ENCODE measurements around the gene FBXO8. TPM values are rescaled to one million over a fixed set of nuclear protein-coding genes. Genes with fewer than 3 reads are reported as not detected.

The FBXO8 gene
- total RNA-seq, 1 donor from 2014 or later, result 17.7 TPM

DNA sequence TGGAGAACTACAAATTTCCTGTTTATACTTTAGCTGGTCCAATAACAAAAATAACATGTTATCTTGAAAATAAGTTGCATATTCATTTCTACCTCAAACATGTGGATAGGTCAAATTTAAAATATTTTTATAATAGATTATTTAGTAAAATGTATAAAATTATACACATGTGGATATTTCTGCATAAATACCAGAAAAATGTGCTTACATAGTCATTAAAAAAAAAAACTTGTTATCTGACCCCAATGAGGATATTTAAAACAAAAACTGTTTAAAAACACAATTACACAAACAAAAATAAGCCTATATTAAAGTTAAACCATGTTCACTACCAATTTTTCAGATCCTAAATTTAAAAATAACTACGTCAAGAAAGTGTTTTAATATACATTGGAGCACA is 28.1 kb downstream of the FBXO8 start:
- no peak for DNase-seq (ENCODE audit: extremely low spot score, unreplicated experiment)
- H3K27ac Mint-ChIP-seq, result no peak overlapping the region
- no peak for TF ChIP-seq CTCF (conservative IDR thresholded peaks at IDR 0.05)
- no peak overlapping the region for H3K4me3 Mint-ChIP-seq
- H3K27me3 Mint-ChIP-seq, result no peaks in the 10 kb centered on the region
- peaks cover 4% of the 10 kb centered on the region for H3K4me1 Mint-ChIP-seq (ENCODE audit: unreplicated experiment)
- no peaks in the 10 kb centered on the region for H3K9me3 Mint-ChIP-seq
- no peaks in the 10 kb centered on the region for H3K36me3 Mint-ChIP-seq

DNA sequence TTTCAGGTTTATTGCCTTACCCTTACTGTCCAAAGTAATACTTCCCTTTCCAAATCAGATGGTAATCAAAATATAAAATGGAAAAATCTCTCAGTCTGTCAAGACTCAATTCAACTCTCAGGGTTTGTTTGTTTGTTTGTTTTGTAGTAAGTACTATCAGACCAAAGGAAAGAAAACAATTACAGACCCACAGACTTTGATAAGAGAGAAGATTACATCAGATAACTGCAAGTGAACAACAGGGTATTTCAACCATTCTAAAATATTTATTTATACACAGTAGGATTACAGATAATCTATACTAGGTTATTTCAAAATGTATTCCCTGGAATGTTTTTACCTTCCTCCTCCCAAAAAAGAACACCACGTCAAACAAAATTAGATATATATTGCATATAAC is 28.9 kb downstream of the FBXO8 start:
- peaks cover 2% of the 10 kb centered on the region for H3K36me3 Mint-ChIP-seq
- TF ChIP-seq CTCF (conservative IDR thresholded peaks at IDR 0.05), result no peak
- H3K27me3 Mint-ChIP-seq, result no peaks in the 10 kb centered on the region
- no peak for DNase-seq (ENCODE audit: extremely low spot score, unreplicated experiment)
- H3K9me3 Mint-ChIP-seq, result no peaks in the 10 kb centered on the region
- H3K4me3 Mint-ChIP-seq, result no peak overlapping the region
- no peak overlapping the region for H3K27ac Mint-ChIP-seq
- H3K4me1 Mint-ChIP-seq (ENCODE audit: unreplicated experiment), result no peaks in the 10 kb centered on the region

DNA sequence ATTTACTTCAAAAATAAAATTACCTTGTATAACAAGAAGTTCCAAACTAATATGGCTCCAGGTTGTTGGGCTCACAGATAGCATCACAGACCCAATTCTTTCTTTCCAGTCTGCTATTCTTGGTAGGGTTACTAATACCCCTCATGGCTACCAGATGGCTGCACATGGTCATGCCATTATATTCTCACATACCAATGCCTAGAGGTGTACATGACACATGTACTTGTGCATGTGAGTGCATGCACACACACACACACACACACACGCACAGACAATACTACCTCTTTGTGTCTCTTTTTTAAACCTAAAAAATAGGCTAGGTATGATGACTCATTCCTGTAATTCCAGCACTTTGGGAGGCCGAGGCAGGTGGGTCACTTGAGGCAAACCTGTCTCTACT is 31.1 kb downstream of the FBXO8 start:
- Mint-ChIP-seq H3K4me1 (ENCODE audit: unreplicated experiment) (peaks cover 4% of the 10 kb centered on the region), H3K27ac (no peak overlapping the region), H3K4me3 (no peak overlapping the region), H3K36me3 (peaks cover 3% of the 10 kb centered on the region), H3K27me3 (no peaks in the 10 kb centered on the region), H3K9me3 (no peaks in the 10 kb centered on the region)
- no peak for TF ChIP-seq CTCF (conservative IDR thresholded peaks at IDR 0.05)
- DNase-seq (ENCODE audit: extremely low spot score, unreplicated experiment), result no peak

DNA sequence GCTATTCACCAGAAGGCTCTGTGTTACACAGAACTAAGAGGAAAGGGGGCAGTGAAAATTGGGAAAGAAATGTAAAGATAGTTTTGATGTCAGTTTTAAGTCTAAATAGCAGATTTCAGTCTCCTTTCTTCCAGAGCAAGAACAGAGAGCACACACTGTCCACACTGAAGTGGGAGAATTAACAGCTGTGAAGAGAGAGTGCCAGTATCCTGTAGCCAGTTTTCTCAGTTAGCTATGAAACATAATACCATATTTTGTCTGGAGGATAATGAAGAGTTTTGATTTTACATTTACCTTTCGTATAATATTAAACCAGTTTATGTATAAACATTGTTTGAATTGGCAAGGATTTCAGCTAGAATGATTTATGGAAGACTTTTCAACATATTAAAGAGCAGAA is 35.1 kb downstream of the FBXO8 start:
- no peak for DNase-seq (ENCODE audit: extremely low spot score, unreplicated experiment)
- no peak overlapping the region for H3K27ac Mint-ChIP-seq
- no peak for TF ChIP-seq CTCF (conservative IDR thresholded peaks at IDR 0.05)
- H3K4me1 Mint-ChIP-seq (ENCODE audit: unreplicated experiment), result peaks cover 10% of the 10 kb centered on the region
- H3K27me3 Mint-ChIP-seq, result no peaks in the 10 kb centered on the region
- H3K9me3 Mint-ChIP-seq, result no peaks in the 10 kb centered on the region
- no peak overlapping the region for H3K4me3 Mint-ChIP-seq
- H3K36me3 Mint-ChIP-seq, result peaks cover 3% of the 10 kb centered on the region

DNA sequence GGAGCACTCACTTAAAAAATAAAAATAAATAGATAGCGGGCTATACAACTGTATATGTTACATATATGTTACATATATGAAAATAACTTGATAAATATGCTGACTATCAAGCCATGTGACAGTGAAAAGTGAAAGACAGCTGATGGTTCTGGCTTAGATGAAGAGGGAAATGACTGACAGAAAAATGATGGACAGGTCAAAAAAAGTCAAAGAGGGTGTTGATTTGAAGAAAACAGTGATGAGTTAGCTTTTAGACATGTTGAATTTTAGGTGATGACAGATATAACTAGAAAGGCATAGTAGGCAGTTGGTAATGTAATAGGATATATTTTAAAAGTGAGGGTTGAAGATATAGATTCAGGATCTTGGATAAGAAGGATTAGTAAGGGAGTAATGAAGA is 37.8 kb downstream of the FBXO8 start:
- Mint-ChIP-seq H3K27me3 (no peaks in the 10 kb centered on the region), H3K36me3 (peaks cover 3% of the 10 kb centered on the region), H3K27ac (no peak overlapping the region), H3K4me3 (no peak overlapping the region), H3K4me1 (ENCODE audit: unreplicated experiment) (peaks cover 10% of the 10 kb centered on the region), H3K9me3 (no peaks in the 10 kb centered on the region)
- no peak for DNase-seq (ENCODE audit: extremely low spot score, unreplicated experiment)
- TF ChIP-seq CTCF (conservative IDR thresholded peaks at IDR 0.05), result no peak

GRCh38 chr4:174244441-174244840 is 39.0 kb downstream of the FBXO8 start:
- Mint-ChIP-seq H3K9me3 (no peaks in the 10 kb centered on the region), H3K36me3 (no peaks in the 10 kb centered on the region), H3K4me1 (ENCODE audit: unreplicated experiment) (peaks cover 10% of the 10 kb centered on the region), H3K27ac (no peak overlapping the region), H3K4me3 (no peak overlapping the region), H3K27me3 (no peaks in the 10 kb centered on the region)
- TF ChIP-seq CTCF (conservative IDR thresholded peaks at IDR 0.05), result no peak
- no peak for DNase-seq (ENCODE audit: extremely low spot score, unreplicated experiment)

All from type B pancreatic cell (in vitro differentiated cells).